Measurements from ENCODE around the gene TUBG1.

DNA sequence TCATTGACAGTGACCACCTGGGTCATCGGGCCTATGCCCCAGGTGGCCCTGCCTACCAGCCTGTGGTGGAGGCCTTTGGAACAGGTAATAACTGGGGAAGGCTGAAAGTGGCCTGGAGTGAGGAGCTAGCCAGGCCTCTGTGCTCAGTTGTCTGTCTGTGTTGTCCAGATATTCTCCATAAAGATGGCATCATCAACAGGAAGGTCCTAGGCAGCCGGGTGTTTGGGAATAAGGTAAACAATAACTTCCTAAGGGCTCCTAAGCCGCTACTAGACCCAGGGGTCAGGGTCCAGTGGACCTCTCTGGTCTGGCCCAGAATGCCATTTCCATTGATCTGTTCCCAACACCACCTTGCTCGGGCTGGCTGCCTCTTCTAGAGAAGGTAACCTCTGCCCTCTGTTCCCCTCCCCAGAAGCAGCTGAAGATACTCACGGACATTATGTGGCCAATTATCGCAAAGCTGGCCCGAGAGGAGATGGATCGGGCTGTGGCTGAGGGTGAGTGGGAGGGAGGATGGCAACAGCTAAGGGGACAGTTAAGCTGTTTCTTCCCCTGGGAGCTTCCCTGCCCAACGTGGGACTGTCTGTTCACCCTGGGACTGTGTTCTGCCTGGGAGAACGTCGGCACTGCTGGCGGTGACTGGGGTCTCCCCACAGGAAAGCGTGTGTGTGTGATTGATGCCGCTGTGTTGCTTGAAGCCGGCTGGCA is 44.5 kb upstream of the TUBG1 start:
- TF ChIP-seq POLR2A (IDR thresholded peaks at IDR 0.05) (no peak), POLR2AphosphoS5 (IDR thresholded peaks at IDR 0.05; ENCODE audit: insufficient read depth in 1 of 2, low read depth in 1 of 2) (no peak)
- TF ChIP-seq, protein P1, sequence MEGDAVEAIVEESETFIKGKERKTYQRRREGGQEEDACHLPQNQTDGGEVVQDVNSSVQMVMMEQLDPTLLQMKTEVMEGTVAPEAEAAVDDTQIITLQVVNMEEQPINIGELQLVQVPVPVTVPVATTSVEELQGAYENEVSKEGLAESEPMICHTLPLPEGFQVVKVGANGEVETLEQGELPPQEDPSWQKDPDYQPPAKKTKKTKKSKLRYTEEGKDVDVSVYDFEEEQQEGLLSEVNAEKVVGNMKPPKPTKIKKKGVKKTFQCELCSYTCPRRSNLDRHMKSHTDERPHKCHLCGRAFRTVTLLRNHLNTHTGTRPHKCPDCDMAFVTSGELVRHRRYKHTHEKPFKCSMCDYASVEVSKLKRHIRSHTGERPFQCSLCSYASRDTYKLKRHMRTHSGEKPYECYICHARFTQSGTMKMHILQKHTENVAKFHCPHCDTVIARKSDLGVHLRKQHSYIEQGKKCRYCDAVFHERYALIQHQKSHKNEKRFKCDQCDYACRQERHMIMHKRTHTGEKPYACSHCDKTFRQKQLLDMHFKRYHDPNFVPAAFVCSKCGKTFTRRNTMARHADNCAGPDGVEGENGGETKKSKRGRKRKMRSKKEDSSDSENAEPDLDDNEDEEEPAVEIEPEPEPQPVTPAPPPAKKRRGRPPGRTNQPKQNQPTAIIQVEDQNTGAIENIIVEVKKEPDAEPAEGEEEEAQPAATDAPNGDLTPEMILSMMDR (IDR thresholded peaks at IDR 0.05), result no peak
